Mesenchymal stem cell (in vitro differentiated cells and primary cell): ENCODE measurements around the gene EDEM1.

Source experiments
- DNase-seq: peaks from one replicate; pipeline ENCODE4 v3.0.0-alpha.2; 2013
- H2AFZ ChIP-seq: one replicate; pipeline ENCODE4 v1.6.1; 2013; ENCODE audit warnings: low read depth, mild to moderate bottlenecking, control low read depth, inconsistent platforms, low read length, moderate library complexity
- H2AK5ac ChIP-seq: 2 replicates; pipeline ENCODE4 v1.6.1; 2013; ENCODE audit warnings: low read length, moderate library complexity, mild to moderate bottlenecking, inconsistent platforms; ENCODE audit not compliant: severe bottlenecking
- H2BK120ac ChIP-seq: one replicate; pipeline ENCODE4 v1.6.1; 2013; ENCODE audit warnings: low read depth, mild to moderate bottlenecking, inconsistent platforms, low read length, moderate library complexity
- H2BK12ac ChIP-seq, 2 experiments: one replicate each; pipeline ENCODE4 v1.6.1; 2013; ENCODE audit warnings: inconsistent platforms in 2 of 2, low read length in 2 of 2, mild to moderate bottlenecking in 2 of 2, moderate library complexity in 2 of 2, control low read depth in 1 of 2
- H2BK15ac ChIP-seq: one replicate; pipeline ENCODE4 v1.6.1; 2013; ENCODE audit warnings: mild to moderate bottlenecking, low read depth, inconsistent platforms; ENCODE audit not compliant: poor library complexity, severe bottlenecking
- H2BK5ac ChIP-seq: 2 replicates; pipeline ENCODE4 v1.6.1; 2013; ENCODE audit warnings: low read depth, mild to moderate bottlenecking, low read length, control low read depth, inconsistent platforms; ENCODE audit not compliant: poor library complexity, severe bottlenecking
- H3K14ac ChIP-seq, 2 experiments: one replicate each; pipeline ENCODE4 v1.6.1; 2013; ENCODE audit warnings: inconsistent platforms in 2 of 2, low read length in 2 of 2, control low read depth in 1 of 2, mild to moderate bottlenecking in 1 of 2, moderate library complexity in 1 of 2
- H3K18ac ChIP-seq, 2 experiments: one replicate each; pipeline ENCODE4 v1.6.1; 2013; ENCODE audit warnings: inconsistent platforms in 2 of 2, low read length in 2 of 2, control low read depth in 1 of 2, low read depth in 1 of 2, mild to moderate bottlenecking in 1 of 2
- H3K23ac ChIP-seq, 2 experiments: one replicate each; pipeline ENCODE4 v1.6.1; 2013; ENCODE audit warnings: inconsistent platforms in 2 of 2, low read length in 2 of 2, mild to moderate bottlenecking in 2 of 2, moderate library complexity in 2 of 2, control low read depth in 1 of 2
- H3K27ac ChIP-seq: 2 replicates; pipeline ENCODE4 v1.5.1; 2013; ENCODE audit warnings: mild to moderate bottlenecking, moderate library complexity, low read length, control low read depth, inconsistent platforms; ENCODE audit not compliant: poor library complexity, severe bottlenecking
- H3K27me3 ChIP-seq, 2 experiments: 2 replicates each; pipeline versions ENCODE4 v1.6.1 to v1.7.0; 2013; ENCODE audit warnings: low read length in 2 of 2, mild to moderate bottlenecking in 2 of 2, moderate library complexity in 2 of 2, control low read depth in 1 of 2, inconsistent platforms in 1 of 2; ENCODE audit not compliant: control insufficient read depth in 1 of 2, insufficient read depth in 1 of 2
- H3K36me3 ChIP-seq, 2 experiments: 2 replicates each; pipeline versions ENCODE4 v1.6.1 to v1.7.0; 2013; ENCODE audit warnings: low read length in 2 of 2, control low read depth in 1 of 2, inconsistent platforms in 1 of 2, low read depth in 1 of 2, mild to moderate bottlenecking in 1 of 2; ENCODE audit not compliant: insufficient read depth in 2 of 2, control insufficient read depth in 1 of 2
- H3K4ac ChIP-seq, 2 experiments: one replicate each; pipeline ENCODE4 v1.6.1; 2013; ENCODE audit warnings: inconsistent platforms in 2 of 2, low read length in 2 of 2, mild to moderate bottlenecking in 2 of 2, moderate library complexity in 2 of 2, control low read depth in 1 of 2, low read depth in 1 of 2
- H3K4me1 ChIP-seq: 2 replicates; pipeline ENCODE4 v1.6.1; 2013; ENCODE audit warnings: low read depth, low read length, control low read depth; ENCODE audit not compliant: control insufficient read depth, insufficient read depth
- H3K4me2 ChIP-seq: 2 replicates; pipeline ENCODE4 v1.6.1; 2013; ENCODE audit warnings: low read length, mild to moderate bottlenecking, inconsistent platforms; ENCODE audit not compliant: poor library complexity, severe bottlenecking
- H3K4me3 ChIP-seq, 2 experiments: 2 replicates each; pipeline versions ENCODE4 v1.5.1 to v1.7.0; 2013; ENCODE audit warnings: low read length in 2 of 2, mild to moderate bottlenecking in 2 of 2, control low read depth in 1 of 2, low read depth in 1 of 2; ENCODE audit not compliant: insufficient read depth in 1 of 2
- H3K79me1 ChIP-seq: replicated peaks from 2 replicates; pipeline ENCODE4 v1.6.1; 2013; ENCODE audit warnings: mild to moderate bottlenecking, control low read depth, low read length, inconsistent platforms; ENCODE audit not compliant: poor library complexity, severe bottlenecking
- H3K9ac ChIP-seq: 2 replicates; pipeline ENCODE4 v1.7.0; 2013; ENCODE audit warnings: mild to moderate bottlenecking, low read length, moderate library complexity
- H3K9me3 ChIP-seq: 2 replicates; pipeline ENCODE4 v1.7.0; 2013; ENCODE audit warnings: mild to moderate bottlenecking, low read length; ENCODE audit not compliant: control insufficient read depth
- H4K8ac ChIP-seq: one replicate; pipeline ENCODE4 v1.6.1; 2013; ENCODE audit warnings: inconsistent platforms, mild to moderate bottlenecking, low read length, moderate library complexity
- H4K91ac ChIP-seq: one replicate; pipeline ENCODE4 v1.6.1; 2013; ENCODE audit warnings: mild to moderate bottlenecking, low read length, inconsistent platforms
- WGBS: methylation state at CpG from one replicate; pipeline ENCODE4 v1.1.7; 2013; ENCODE audit warnings: mixed read lengths; 5-methylcytosine and 5-hydroxymethylcytosine counted together

Gene EDEM1

GRCh38 chr3:5262507-5262906, 75.0 kb downstream of the EDEM1 start:
- no peaks in the 10 kb centered on the region for H3K27me3 ChIP-seq
- 93% methylated on average over 2 of the region's 4 CpGs for WGBS
- H3K9ac ChIP-seq, result no peak overlapping the region
- no peaks in the 10 kb centered on the region for H3K9me3 ChIP-seq
- H3K18ac ChIP-seq, result no peak overlapping the region
- H2BK15ac ChIP-seq, result no peak overlapping the region
- no peak overlapping the region for H4K91ac ChIP-seq
- H3K27ac ChIP-seq, result no peak overlapping the region
- no peak overlapping the region for H3K4me2 ChIP-seq
- no peaks in the 10 kb centered on the region for H3K36me3 ChIP-seq
- H2BK5ac ChIP-seq, result no peak overlapping the region
- no peak overlapping the region for H3K4me3 ChIP-seq
- no peak overlapping the region for H3K23ac ChIP-seq
- no peak overlapping the region for H2BK120ac ChIP-seq
- no peak overlapping the region for H2BK12ac ChIP-seq
- no peak overlapping the region for H3K4ac ChIP-seq
- no peak overlapping the region for H3K14ac ChIP-seq
- no peaks in the 10 kb centered on the region for H3K4me1 ChIP-seq
- no peak overlapping the region for H2AFZ ChIP-seq
- no peaks in the 10 kb centered on the region for H3K79me1 ChIP-seq
- H4K8ac ChIP-seq, result no peak overlapping the region
- no peak for DNase-seq
- no peak overlapping the region for H2AK5ac ChIP-seq

DNA sequence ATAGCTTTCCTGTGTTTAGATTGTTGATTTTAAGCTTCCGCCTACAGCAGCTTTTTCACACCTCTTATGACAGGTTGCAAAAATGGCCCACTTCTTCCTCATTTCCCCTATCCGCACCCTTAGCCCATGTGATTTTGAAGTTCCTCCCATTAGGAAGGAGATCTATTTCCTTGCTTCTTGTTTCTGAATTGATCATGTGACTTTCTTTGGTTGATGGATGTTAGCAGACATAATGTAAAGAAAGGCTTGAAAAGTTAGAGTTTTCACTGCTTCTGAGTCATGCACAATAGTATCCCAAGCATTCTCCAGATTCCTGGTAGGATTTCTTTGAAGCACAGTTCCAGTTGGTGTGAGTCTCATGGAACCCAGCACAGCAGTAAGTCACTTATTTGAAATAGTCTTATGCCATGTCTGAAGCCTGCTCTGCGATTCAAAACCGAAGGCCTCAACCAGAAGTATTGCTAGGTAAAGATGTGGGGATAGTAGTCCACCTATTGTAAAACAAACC, 76.6 kb downstream of the EDEM1 start:
- WGBS, result 94% methylated on average over 3 of the region's 4 CpGs
- H3K9ac ChIP-seq, result no peak overlapping the region
- no peak overlapping the region for H3K4me2 ChIP-seq
- no peak overlapping the region for H3K4ac ChIP-seq
- H3K4me3 ChIP-seq, result no peak overlapping the region
- peak overlapping the region; percentile 3 for H3K27ac ChIP-seq
- no peak overlapping the region for H2AFZ ChIP-seq
- no peak overlapping the region for H4K91ac ChIP-seq
- H3K23ac ChIP-seq, result no peak overlapping the region
- no peaks in the 10 kb centered on the region for H3K79me1 ChIP-seq
- no peak overlapping the region for H2BK120ac ChIP-seq
- no peak overlapping the region for H2BK15ac ChIP-seq
- H3K4me1 ChIP-seq, result no peaks in the 10 kb centered on the region
- no peaks in the 10 kb centered on the region for H3K27me3 ChIP-seq
- H2BK12ac ChIP-seq, result no peak overlapping the region
- H2BK5ac ChIP-seq, result no peak overlapping the region
- H4K8ac ChIP-seq, result no peak overlapping the region
- H3K36me3 ChIP-seq, result no peaks in the 10 kb centered on the region
- peak; percentile 12 for DNase-seq
- H2AK5ac ChIP-seq, result no peak overlapping the region
- H3K9me3 ChIP-seq, result no peaks in the 10 kb centered on the region
- H3K18ac ChIP-seq, result no peak overlapping the region
- H3K14ac ChIP-seq, result no peak overlapping the region

GRCh38 chr3:5264896-5265770, 77.6 kb downstream of the EDEM1 start:
- no peak overlapping the region for H3K4me2 ChIP-seq
- no peak overlapping the region for H2AK5ac ChIP-seq
- no peak overlapping the region for H2BK5ac ChIP-seq
- no peak overlapping the region for H3K23ac ChIP-seq
- no peak overlapping the region for H4K91ac ChIP-seq
- no peak overlapping the region for H3K4ac ChIP-seq
- no peak overlapping the region for H2BK120ac ChIP-seq
- WGBS, result 81% methylated on average over 6 of the region's 7 CpGs
- H3K18ac ChIP-seq, result no peak overlapping the region
- no peak overlapping the region for H2AFZ ChIP-seq
- H3K79me1 ChIP-seq, result no peaks in the 10 kb centered on the region
- H2BK15ac ChIP-seq, result no peak overlapping the region
- H3K14ac ChIP-seq, result no peak overlapping the region
- no peak overlapping the region for H3K4me3 ChIP-seq
- no peaks in the 10 kb centered on the region for H3K27me3 ChIP-seq
- H3K9ac ChIP-seq, result no peak overlapping the region
- H2BK12ac ChIP-seq, result no peak overlapping the region
- peak overlapping the region; percentile 13 for H3K27ac ChIP-seq
- H3K36me3 ChIP-seq, result no peaks in the 10 kb centered on the region
- no peaks in the 10 kb centered on the region for H3K4me1 ChIP-seq
- no peak for DNase-seq
- H4K8ac ChIP-seq, result no peak overlapping the region
- no peaks in the 10 kb centered on the region for H3K9me3 ChIP-seq

DNA sequence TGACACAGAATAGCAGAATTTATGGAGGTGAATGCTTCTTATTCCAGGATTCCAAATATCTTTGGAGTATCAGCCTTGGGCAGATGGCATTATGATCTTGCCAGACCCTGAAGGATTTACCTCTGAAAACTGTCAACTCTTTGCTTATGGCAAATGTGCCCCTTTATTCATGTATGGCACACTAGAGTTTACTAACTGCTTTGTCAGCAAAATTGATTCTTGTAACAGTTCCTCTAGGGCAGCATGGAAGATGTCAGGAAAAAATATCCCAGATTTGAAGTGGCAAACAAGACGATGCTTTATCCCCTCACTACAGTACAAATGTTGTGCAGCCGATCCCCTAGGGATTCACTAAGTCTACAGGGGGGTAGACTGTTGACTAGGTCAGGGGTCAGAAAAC, 79.7 kb downstream of the EDEM1 start:
- no CpG with 5 or more reads among the region's 2 CpGs for WGBS
- no peaks in the 10 kb centered on the region for H3K36me3 ChIP-seq

More for the DNA sequence above, 79.7 kb downstream of the EDEM1 start:
- Histone ChIP-seq H4K91ac (no peak overlapping the region), H2BK120ac (no peak overlapping the region), H3K79me1 (no peaks in the 10 kb centered on the region), H2AK5ac (no peak overlapping the region), H2AFZ (no peak overlapping the region), H4K8ac (no peak overlapping the region), H3K4ac (no peak overlapping the region), H3K4me1 (no peaks in the 10 kb centered on the region), H3K27me3 (no peaks in the 10 kb centered on the region), H2BK12ac (no peak overlapping the region), H3K4me2 (no peak overlapping the region), H3K23ac (no peak overlapping the region), H3K18ac (no peak overlapping the region), H3K9me3 (no peaks in the 10 kb centered on the region), H3K14ac (no peak overlapping the region), H2BK15ac (no peak overlapping the region), H3K27ac (no peak overlapping the region), H3K4me3 (no peak overlapping the region), H2BK5ac (no peak overlapping the region), H3K9ac (no peak overlapping the region)
- no peak for DNase-seq
